ENCODE data around the gene PDE9A. TPM values are rescaled to one million over a fixed set of nuclear protein-coding genes. Genes with fewer than 3 reads are reported as not detected.

PDE9A gene
- total and polyA plus RNA-seq, 2 of the 4 experiments (the other 2 are of a cell fraction): 0.89 to 0.90 TPM

GRCh38 chr21:42609811-42610210 is 43.6 kb upstream of the PDE9A start:
- no peak overlapping the region for H4K5ac ChIP-seq (ENCODE audit: low read depth, low read length)
- H2AK5ac ChIP-seq (ENCODE audit: low read depth, low read length): no peak overlapping the region
- no peak overlapping the region for H3K4me2 ChIP-seq (ENCODE audit: low read depth, low read length)
- no peaks in the 10 kb centered on the region for H3K9me1 ChIP-seq (ENCODE audit: insufficient read depth, low read length)
- dilution Hi-C loops (cut with HindIII; ENCODE audit: low sequenced_read_pairs, unreplicated experiment): no loop called here
- no peak overlapping the region for H2BK15ac ChIP-seq (ENCODE audit: low read depth, low read length)
- ATAC-seq (ENCODE audit: low read depth) (no peak), DNase-seq (no peak)
- no peak overlapping the region for H2BK20ac ChIP-seq (ENCODE audit: low read depth, low read length)
- no peak overlapping the region for H2AFZ ChIP-seq (replicated peaks; ENCODE audit: low read length, poor library complexity)
- BruUV-seq (replicated peaks): no TSS peak
- H3K27ac ChIP-seq (ENCODE audit: insufficient read depth, low read length): no peak overlapping the region
- H3K4me1 ChIP-seq (ENCODE audit: control insufficient read depth, insufficient read depth, low read length): no peaks in the 10 kb centered on the region
- TF ChIP-seq USF2 (IDR thresholded peaks at IDR 0.05; ENCODE audit: low read depth, low read length): peak; percentile 76
- TF ChIP-seq CHD1 (IDR thresholded peaks at IDR 0.05; ENCODE audit: low read depth, low read length): no peak
- TF ChIP-seq MAFK (IDR thresholded peaks at IDR 0.05; ENCODE audit: low read depth, low read length): no peak
- no peak overlapping the region for H2AK9ac ChIP-seq (replicated peaks; ENCODE audit: low read depth, low read length, poor library complexity)
- in situ Hi-C loops (cut with MboI; ENCODE audit: low sequenced_read_pairs): loop anchor here (5.0 kb wide), 1 partner anchor 217 kb away; no protein-coding TSS in a partner anchor
- no peak overlapping the region for H3K14ac ChIP-seq (replicated peaks; ENCODE audit: low read depth, low read length)
- no peak overlapping the region for H4K8ac ChIP-seq (ENCODE audit: low read depth in 2 of 2, low read length in 2 of 2)
- H2BK120ac ChIP-seq (ENCODE audit: low read depth, low read length): no peak overlapping the region
- no peak overlapping the region for H3K18ac ChIP-seq (ENCODE audit: low read depth, low read length)
- H4K20me1 ChIP-seq (ENCODE audit: insufficient read depth, low read length): no peaks in the 10 kb centered on the region
- no peak overlapping the region for H3K23ac ChIP-seq (ENCODE audit: low read depth, low read length)
- intact Hi-C loops (cut with micrococcal nuclease): no loop called here
- H3K4me3 ChIP-seq (ENCODE audit: insufficient read depth, low read depth, low read length): no peak overlapping the region
- peaks cover 10% of the 10 kb centered on the region for H3K9me3 ChIP-seq (ENCODE audit: control insufficient read depth, insufficient read depth, low read length)
- no peak overlapping the region for H3K56ac ChIP-seq (ENCODE audit: extremely low read depth, insufficient read depth, low read length)
- ChIA-PET POLR2A (ENCODE audit: unreplicated experiment) (no interaction called here), CTCF (no interaction called here)
- no peak overlapping the region for H4K91ac ChIP-seq (ENCODE audit: insufficient read depth, low read depth, low read length)
- H3K79me1 ChIP-seq (ENCODE audit: low read depth in 1 of 2, low read length in 2 of 2): no peaks in the 10 kb centered on the region
- 86% methylated on average over 1 of the region's 2 CpGs; no CpG with 5 or more reads in 1 of the 2 experiments for WGBS, 2 experiments (ENCODE audit: extremely low coverage in 2 of 2, insufficient read length in 1 of 2)
- H3K9ac ChIP-seq (ENCODE audit: low read depth, low read length): no peak overlapping the region
- no peak overlapping the region for H2BK5ac ChIP-seq (ENCODE audit: low read depth, low read length, poor library complexity, severe bottlenecking)
- no peaks in the 10 kb centered on the region for H3K36me3 ChIP-seq (ENCODE audit: control insufficient read depth, insufficient read depth, low read length)
- H3K27me3 ChIP-seq (ENCODE audit: control insufficient read depth, insufficient read depth, low read length): peaks cover 3% of the 10 kb centered on the region; the same call in 1 of the 2 replicates
- H3K4ac ChIP-seq (ENCODE audit: low read depth, low read length): no peak overlapping the region
